Muscle layer of colon (tissue), 2 donors: ENCODE measurements around the gene PLEKHG5.
"Not testable (repeated sequence)": the region's sequence is repeated elsewhere in the genome, so short reads cannot be mapped to it uniquely, and the experiment has no call there.

Experiments
- H3K27ac ChIP-seq: one replicate; pipeline ENCODE4 v1.7.0; 2013; ENCODE audit warnings: low read depth, mild to moderate bottlenecking, low read length, moderate library complexity
- H3K27me3 ChIP-seq, 2 donors: one replicate each; pipeline ENCODE4 v1.7.0; 2013; ENCODE audit warnings: low read length in 2 of 2, mild to moderate bottlenecking in 2 of 2; ENCODE audit not compliant: insufficient read depth in 2 of 2, control insufficient read depth in 1 of 2
- H3K36me3 ChIP-seq: one replicate; pipeline ENCODE4 v1.7.0; 2013; ENCODE audit warnings: mild to moderate bottlenecking, low read length; ENCODE audit not compliant: insufficient read depth
- H3K4me1 ChIP-seq: one replicate; pipeline ENCODE4 v1.7.0; 2013; ENCODE audit warnings: mild to moderate bottlenecking, low read length; ENCODE audit not compliant: insufficient read depth
- H3K4me3 ChIP-seq, 2 donors: one replicate each; pipeline ENCODE4 v1.7.0; 2013; ENCODE audit warnings: low read length in 2 of 2, low read depth in 1 of 2, mild to moderate bottlenecking in 1 of 2, moderate library complexity in 1 of 2
- H3K9ac ChIP-seq: one replicate; pipeline ENCODE4 v1.7.0; 2013; ENCODE audit warnings: low read length
- H3K9me3 ChIP-seq: one replicate; pipeline ENCODE4 v1.7.0; 2013; ENCODE audit warnings: mild to moderate bottlenecking, low read length
- donor health status: abdominal sarcoma.
- donor health status: Adenocarcinoma of cecum.

PLEKHG5 gene

DNA sequence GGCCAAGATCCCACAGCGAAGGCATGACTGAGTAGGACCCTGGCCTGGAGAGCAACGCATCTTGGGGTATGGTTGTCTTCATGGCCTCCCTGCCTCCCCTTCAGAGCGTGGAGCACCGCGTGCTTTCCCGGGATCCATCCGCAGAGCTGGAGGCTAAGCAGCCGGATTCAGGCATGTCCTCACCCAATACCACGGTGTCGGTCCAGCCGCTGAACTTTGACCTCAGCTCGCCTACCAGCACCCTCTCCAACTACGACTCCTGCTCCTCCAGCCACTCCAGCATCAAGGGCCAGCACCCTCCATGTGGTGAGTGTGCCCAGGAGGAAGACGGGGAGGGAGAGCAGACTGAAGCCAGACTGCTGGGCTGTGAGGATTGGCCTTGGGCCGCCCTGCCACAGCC, 47.1 kb downstream of the PLEKHG5 start:
- Histone ChIP-seq H3K9me3 (no peaks in the 10 kb centered on the region), H3K27me3 (peaks cover 15 to 54% of the 10 kb centered on the region in 2 donors), H3K9ac (no peak overlapping the region), H3K4me3 (no peak overlapping the region), H3K36me3 (no peaks in the 10 kb centered on the region), H3K4me1 (no peaks in the 10 kb centered on the region), H3K27ac (no peak overlapping the region)

GRCh38 chr1:6443339-6444115, 47.9 kb downstream of the PLEKHG5 start:
- no peaks in the 10 kb centered on the region for H3K36me3 ChIP-seq
- no peaks in the 10 kb centered on the region for H3K4me1 ChIP-seq

GRCh38 chr1:6441586-6441985, 49.9 kb downstream of the PLEKHG5 start:
- H3K9me3 ChIP-seq: no peaks in the 10 kb centered on the region
- H3K27me3 ChIP-seq: peaks cover 7 to 31% of the 10 kb centered on the region in 2 donors
- H3K4me3 ChIP-seq: no peak overlapping the region
- H3K4me1 ChIP-seq: no peaks in the 10 kb centered on the region
- no peak overlapping the region for H3K9ac ChIP-seq
- H3K27ac ChIP-seq: no peak overlapping the region
- no peaks in the 10 kb centered on the region for H3K36me3 ChIP-seq

More at GRCh38 chr1:6443339-6444115, 47.9 kb downstream of the PLEKHG5 start:
- Histone ChIP-seq H3K9ac (no peak overlapping the region), H3K4me3 (no peak overlapping the region), H3K27ac (no peak overlapping the region), H3K9me3 (no peaks in the 10 kb centered on the region), H3K27me3 (peaks cover 13 to 50% of the 10 kb centered on the region in 2 donors)

DNA sequence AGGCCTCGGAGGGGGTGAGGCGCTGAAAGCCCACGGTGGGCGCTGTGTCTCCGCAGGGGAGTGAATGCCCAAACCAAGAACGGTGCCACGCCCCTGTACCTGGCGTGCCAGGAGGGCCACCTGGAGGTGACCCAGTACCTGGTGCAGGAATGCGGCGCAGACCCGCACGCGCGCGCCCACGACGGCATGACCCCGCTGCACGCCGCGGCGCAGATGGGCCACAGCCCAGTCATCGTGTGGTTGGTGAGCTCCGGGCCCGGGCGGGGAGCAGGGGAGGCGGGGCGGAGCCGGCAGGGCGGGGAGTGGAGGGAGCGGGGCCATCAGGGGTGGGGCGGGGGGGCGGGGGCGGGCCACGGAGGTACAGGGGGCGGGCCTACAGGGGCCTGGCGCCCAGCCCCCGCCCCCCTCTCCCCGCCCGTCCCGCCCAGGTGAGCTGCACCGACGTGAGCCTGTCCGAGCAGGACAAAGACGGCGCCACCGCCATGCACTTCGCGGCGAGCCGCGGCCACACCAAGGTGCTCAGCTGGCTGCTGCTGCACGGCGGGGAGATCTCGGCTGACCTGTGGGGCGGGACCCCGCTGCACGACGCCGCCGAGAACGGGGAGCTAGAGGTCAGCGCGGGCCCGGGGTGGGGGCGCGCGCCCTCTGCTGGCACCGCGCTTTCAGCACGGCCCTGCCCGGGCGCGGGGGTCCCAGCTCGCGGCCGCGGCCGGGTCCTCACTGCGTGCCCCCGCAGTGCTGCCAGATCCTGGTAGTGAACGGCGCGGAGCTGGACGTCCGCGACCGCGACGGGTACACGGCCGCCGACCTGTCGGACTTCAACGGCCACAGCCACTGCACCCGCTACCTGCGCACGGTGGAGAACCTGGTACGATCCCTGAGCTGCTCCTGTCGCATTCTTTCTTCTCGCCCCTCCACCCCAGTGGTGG, 51.0 kb downstream of the PLEKHG5 start:
- no peaks in the 10 kb centered on the region for H3K36me3 ChIP-seq
- no peak overlapping the region for H3K27ac ChIP-seq
- no peak overlapping the region for H3K9ac ChIP-seq
- no peaks in the 10 kb centered on the region for H3K9me3 ChIP-seq
- H3K4me1 ChIP-seq: no peaks in the 10 kb centered on the region
- no peak overlapping the region for H3K4me3 ChIP-seq
- H3K27me3 ChIP-seq: peaks cover 7 to 26% of the 10 kb centered on the region in 2 donors

DNA sequence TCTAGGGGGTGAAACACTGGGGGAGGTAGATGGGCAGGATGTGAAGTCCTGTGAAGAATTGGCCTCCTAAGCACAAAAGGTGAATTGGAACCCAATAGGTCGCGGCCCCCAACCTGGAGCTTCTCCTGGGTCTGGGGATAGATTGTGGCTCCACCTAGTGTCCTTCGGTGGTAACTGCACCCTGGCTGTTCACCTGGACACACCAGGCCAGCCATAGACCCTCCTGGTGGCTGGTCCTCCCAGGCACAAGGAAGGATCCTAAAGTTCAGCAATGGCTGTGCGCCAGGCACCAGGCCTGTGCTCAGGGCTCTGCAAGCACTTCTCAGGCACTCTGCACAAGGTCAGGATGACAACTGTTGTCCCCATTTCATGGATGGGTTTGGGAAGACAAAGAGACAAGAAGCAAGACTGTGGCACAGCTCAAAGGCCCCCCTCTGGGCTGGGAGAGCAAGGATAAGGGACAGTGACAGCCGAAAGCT, 53.4 kb downstream of the PLEKHG5 start:
- H3K27me3 ChIP-seq: peaks cover 7 to 26% of the 10 kb centered on the region in 2 donors
- no peak overlapping the region for H3K27ac ChIP-seq
- H3K4me1 ChIP-seq: no peaks in the 10 kb centered on the region
- no peak overlapping the region for H3K9ac ChIP-seq
- no peaks in the 10 kb centered on the region for H3K36me3 ChIP-seq
- H3K9me3 ChIP-seq: no peaks in the 10 kb centered on the region
- no peak overlapping the region for H3K4me3 ChIP-seq

- H3K27me3 ChIP-seq: peaks cover 7 to 26% of the 10 kb centered on the region in 2 donors
- H3K9ac ChIP-seq, H3K4me1 ChIP-seq, H3K9me3 ChIP-seq, H3K36me3 ChIP-seq, H3K4me3 ChIP-seq, H3K27ac ChIP-seq: not testable (repeated sequence)
Observed at GRCh38 chr1:6437012-6437700, 54.3 kb downstream of the PLEKHG5 start.

GRCh38 chr1:6436277-6436676, 55.2 kb downstream of the PLEKHG5 start:
- not testable (repeated sequence) for H3K9ac ChIP-seq, H3K9me3 ChIP-seq
- peaks cover 4 to 18% of the 10 kb centered on the region in 2 donors for H3K27me3 ChIP-seq

GRCh38 chr1:6435547-6435946, 55.9 kb downstream of the PLEKHG5 start:
- H3K9me3 ChIP-seq: no peaks in the 10 kb centered on the region
- H3K27me3 ChIP-seq: peaks cover 0 to 12% of the 10 kb centered on the region in 2 donors
- H3K4me1 ChIP-seq: no peaks in the 10 kb centered on the region
- H3K36me3 ChIP-seq: no peaks in the 10 kb centered on the region
- no peak overlapping the region for H3K4me3 ChIP-seq
- no peak overlapping the region for H3K9ac ChIP-seq
- no peak overlapping the region for H3K27ac ChIP-seq

More at GRCh38 chr1:6436277-6436676, 55.2 kb downstream of the PLEKHG5 start:
- H3K4me1 ChIP-seq, H3K4me3 ChIP-seq, H3K27ac ChIP-seq, H3K36me3 ChIP-seq: not testable (repeated sequence)

- H3K9me3 ChIP-seq: no peaks in the 10 kb centered on the region
- H3K27me3 ChIP-seq: peaks cover 0 to 10% of the 10 kb centered on the region in 2 donors
- no peak overlapping the region for H3K4me3 ChIP-seq
- H3K9ac ChIP-seq: no peak overlapping the region
- no peaks in the 10 kb centered on the region for H3K36me3 ChIP-seq
- no peak overlapping the region for H3K27ac ChIP-seq
- no peaks in the 10 kb centered on the region for H3K4me1 ChIP-seq
Observed at GRCh38 chr1:6435129-6435528, 56.3 kb downstream of the PLEKHG5 start.

DNA sequence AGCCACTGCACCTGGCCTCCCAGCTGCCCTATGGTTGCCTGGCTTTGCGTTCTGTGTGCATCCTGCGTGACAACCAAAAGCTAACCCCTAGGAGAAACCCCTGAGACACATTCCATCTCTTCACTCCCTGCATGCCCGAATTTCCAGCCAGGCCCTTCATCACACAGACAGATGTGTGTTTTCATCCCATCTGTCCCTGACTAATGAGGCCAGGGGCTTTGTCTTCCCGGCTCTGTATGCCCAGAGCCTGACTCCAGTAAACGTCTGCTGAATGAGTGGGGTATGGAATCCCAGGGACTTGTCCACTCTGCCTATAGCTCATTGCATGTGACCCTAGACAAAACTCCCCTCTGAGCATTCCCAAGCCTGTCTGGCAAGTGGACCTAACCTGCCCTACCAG, 57.3 kb downstream of the PLEKHG5 start:
- H3K27me3 ChIP-seq: peaks cover 0 to under 1% of the 10 kb centered on the region in 2 donors
- H3K4me1 ChIP-seq: no peaks in the 10 kb centered on the region
- H3K27ac ChIP-seq: no peak overlapping the region
- H3K9me3 ChIP-seq: no peaks in the 10 kb centered on the region
- H3K36me3 ChIP-seq: no peaks in the 10 kb centered on the region
- H3K9ac ChIP-seq: no peak overlapping the region
- H3K4me3 ChIP-seq: no peak overlapping the region
